ENCODE measurements around the gene ATP2B3.

DNA sequence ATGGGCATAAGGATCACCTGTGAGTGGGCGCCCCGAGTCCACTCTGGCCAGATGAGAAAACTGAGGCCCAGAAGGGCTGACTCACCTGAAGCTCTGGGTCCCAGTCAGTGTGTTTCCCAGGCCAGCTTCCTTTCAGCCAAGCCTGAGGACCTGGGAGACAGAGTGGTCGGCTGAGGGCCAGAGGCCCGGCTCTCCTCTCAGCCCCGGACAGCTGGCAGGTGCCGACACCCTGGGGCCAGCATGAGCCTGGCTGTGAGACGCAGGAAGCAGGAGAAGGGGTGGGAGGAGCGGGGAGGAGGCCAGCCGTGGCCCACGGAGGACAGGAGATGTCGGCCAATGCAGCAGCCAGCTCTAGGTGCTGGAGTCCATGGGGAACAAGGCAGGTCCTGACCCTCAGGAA is 28.9 kb downstream of the ATP2B3 start:
- no peak for TF ChIP-seq EP300 (IDR thresholded peaks at IDR 0.05)
- TF ChIP-seq, protein P1, sequence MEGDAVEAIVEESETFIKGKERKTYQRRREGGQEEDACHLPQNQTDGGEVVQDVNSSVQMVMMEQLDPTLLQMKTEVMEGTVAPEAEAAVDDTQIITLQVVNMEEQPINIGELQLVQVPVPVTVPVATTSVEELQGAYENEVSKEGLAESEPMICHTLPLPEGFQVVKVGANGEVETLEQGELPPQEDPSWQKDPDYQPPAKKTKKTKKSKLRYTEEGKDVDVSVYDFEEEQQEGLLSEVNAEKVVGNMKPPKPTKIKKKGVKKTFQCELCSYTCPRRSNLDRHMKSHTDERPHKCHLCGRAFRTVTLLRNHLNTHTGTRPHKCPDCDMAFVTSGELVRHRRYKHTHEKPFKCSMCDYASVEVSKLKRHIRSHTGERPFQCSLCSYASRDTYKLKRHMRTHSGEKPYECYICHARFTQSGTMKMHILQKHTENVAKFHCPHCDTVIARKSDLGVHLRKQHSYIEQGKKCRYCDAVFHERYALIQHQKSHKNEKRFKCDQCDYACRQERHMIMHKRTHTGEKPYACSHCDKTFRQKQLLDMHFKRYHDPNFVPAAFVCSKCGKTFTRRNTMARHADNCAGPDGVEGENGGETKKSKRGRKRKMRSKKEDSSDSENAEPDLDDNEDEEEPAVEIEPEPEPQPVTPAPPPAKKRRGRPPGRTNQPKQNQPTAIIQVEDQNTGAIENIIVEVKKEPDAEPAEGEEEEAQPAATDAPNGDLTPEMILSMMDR (IDR thresholded peaks at IDR 0.05) = no peak
